ENCODE results near the gene F13A1.

The F13A1 gene

GRCh38 chr6:6319952-6320811 lies at the start of gene F13A1:
Gene F13A1 (minus strand): TSS chr6:6320662. CDS start chr6:6318664, 1,998 bp downstream.
- no peak for DNase-seq

GRCh38 chr6:6368684-6369052 lies 48.2 kb upstream of the F13A1 start:
- no peak for DNase-seq

GRCh38 chr6:6368040-6368683 lies 47.7 kb upstream of the F13A1 start:
- DNase-seq: no peak

- no peak for DNase-seq
Measured at GRCh38 chr6:6366803-6367202, 46.3 kb upstream of the F13A1 start.

GRCh38 chr6:6365242-6365641 lies 44.8 kb upstream of the F13A1 start:
- DNase-seq: no peak

GRCh38 chr6:6362056-6362840 lies 41.8 kb upstream of the F13A1 start:
- DNase-seq: no peak

GRCh38 chr6:6357530-6357929 lies 37.1 kb upstream of the F13A1 start:
- no peak for DNase-seq

- no peak for DNase-seq
Measured at GRCh38 chr6:6357032-6357431, 36.6 kb upstream of the F13A1 start.

- DNase-seq: no peak
Measured at GRCh38 chr6:6352772-6353171, 32.3 kb upstream of the F13A1 start.

GRCh38 chr6:6351511-6352025 lies 31.1 kb upstream of the F13A1 start:
- no peak for DNase-seq

- no peak for DNase-seq
Measured at GRCh38 chr6:6350696-6351095, 30.2 kb upstream of the F13A1 start.

GRCh38 chr6:6348256-6348655 lies 27.8 kb upstream of the F13A1 start:
- DNase-seq: no peak

GRCh38 chr6:6346427-6347023 lies 26.1 kb upstream of the F13A1 start:
- no peak for DNase-seq

GRCh38 chr6:6333501-6333900 lies 13.0 kb upstream of the F13A1 start:
- no peak for DNase-seq

- DNase-seq: no peak
Measured at GRCh38 chr6:6332811-6333244, 12.4 kb upstream of the F13A1 start.

- no peak for DNase-seq
Measured at GRCh38 chr6:6331946-6332601, 11.6 kb upstream of the F13A1 start.

GRCh38 chr6:6331393-6331792 lies 10.9 kb upstream of the F13A1 start:
- DNase-seq: no peak

GRCh38 chr6:6330407-6330806 lies 9.9 kb upstream of the F13A1 start:
- no peak for DNase-seq

GRCh38 chr6:6328451-6328850 lies 8.0 kb upstream of the F13A1 start:
- no peak for DNase-seq

GRCh38 chr6:6323352-6323751 lies 2.9 kb upstream of the F13A1 start:
- DNase-seq: no peak

GRCh38 chr6:6320901-6321300 lies 439 bp upstream of the F13A1 start:
- no peak for DNase-seq
